ENCODE measurements around the gene SEC62. TPM values are rescaled to one million over a fixed set of nuclear protein-coding genes. Genes with fewer than 3 reads are reported as not detected.

Gene SEC62
- total and polyA plus RNA-seq, 2 donors from 2014 or later, result 131 to 139 TPM

GRCh38 chr3:170047133-170047404 lies 80.5 kb downstream of the SEC62 start:
- FAIRE-seq, result no peak
- peak overlapping the region in 1 of 2 donors; percentile 45 for H3K27ac ChIP-seq (ENCODE audit: low read depth in 2 of 2, low read length in 2 of 2)
- intact Hi-C loops (cut with DNase I), result no loop called here
- no peaks in the 10 kb centered on the region for H3K36me3 ChIP-seq (ENCODE audit: control insufficient read depth in 2 of 3, insufficient read depth in 3 of 3, low read length in 3 of 3)
- no peaks in the 10 kb centered on the region for H3K27me3 ChIP-seq (ENCODE audit: control insufficient read depth, insufficient read depth, low read length)
- DNase-seq, result no peak
- H3K4me3 ChIP-seq (ENCODE audit: low read length in 3 of 3), result no peak overlapping the region
- H3K9ac ChIP-seq (ENCODE audit: low read length in 3 of 3), result no peak overlapping the region
- H3K4me1 ChIP-seq (ENCODE audit: control insufficient read depth in 2 of 3, insufficient read depth in 2 of 3, low read depth in 1 of 3, low read length in 3 of 3), result peaks cover 0 to 35% (median 28%) of the 10 kb centered on the region in 3 donors
- no peaks in the 10 kb centered on the region for H3K9me3 ChIP-seq (ENCODE audit: control insufficient read depth in 2 of 3, insufficient read depth in 1 of 3, low read length in 3 of 3)
- TF ChIP-seq CTCF (IDR thresholded peaks at IDR 0.05; ENCODE audit: borderline replicate concordance, extremely low read depth, insufficient read depth), result no peak

Other genes starting within 250 kb of the SEC62 start
- 2.1 TPM for gene TERC, start 201.7 kb upstream of the SEC62 start, total RNA-seq
- gene TERC, start 201.7 kb upstream of the SEC62 start, polyA plus RNA-seq (ENCODE audit: insufficient read depth, low read depth, low replicate concordance), result not detected
- 2.9 TPM for gene ACTRT3, start 197.2 kb upstream of the SEC62 start, total RNA-seq
- 4.5 TPM for gene ACTRT3, start 197.2 kb upstream of the SEC62 start, polyA plus RNA-seq (ENCODE audit: insufficient read depth, low read depth, low replicate concordance)
- gene MYNN, start 193.4 kb upstream of the SEC62 start, total RNA-seq, result 14.7 TPM
- gene MYNN, start 193.4 kb upstream of the SEC62 start, polyA plus RNA-seq (ENCODE audit: insufficient read depth, low read depth, low replicate concordance), result 9.6 TPM
- not detected for gene LRRIQ4, start 153.9 kb upstream of the SEC62 start, total RNA-seq
- not detected for gene LRRIQ4, start 153.9 kb upstream of the SEC62 start, polyA plus RNA-seq (ENCODE audit: insufficient read depth, low read depth, low replicate concordance)
- 4.0 TPM for gene LRRC34, start 153.9 kb upstream of the SEC62 start, total RNA-seq
- 5.7 TPM for gene LRRC34, start 153.9 kb upstream of the SEC62 start, polyA plus RNA-seq (ENCODE audit: insufficient read depth, low read depth, low replicate concordance)
- gene LRRC31, start 96.9 kb upstream of the SEC62 start, total RNA-seq, result 0.76 TPM
- gene LRRC31, start 96.9 kb upstream of the SEC62 start, polyA plus RNA-seq (ENCODE audit: insufficient read depth, low read depth, low replicate concordance), result not detected
- gene SAMD7, start 55.2 kb upstream of the SEC62 start, total RNA-seq, result not detected
- gene SAMD7, start 55.2 kb upstream of the SEC62 start, polyA plus RNA-seq (ENCODE audit: insufficient read depth, low read depth, low replicate concordance), result not detected
- gene GPR160, start 71.2 kb downstream of the SEC62 start, total RNA-seq, result 24.9 TPM
- gene GPR160, start 71.2 kb downstream of the SEC62 start, polyA plus RNA-seq (ENCODE audit: insufficient read depth, low read depth, low replicate concordance), result 23.7 TPM
- gene PHC3, start 214.9 kb downstream of the SEC62 start, total RNA-seq, result 85.6 TPM
- gene PHC3, start 214.9 kb downstream of the SEC62 start, polyA plus RNA-seq (ENCODE audit: insufficient read depth, low read depth, low replicate concordance), result 3.6 TPM

Data from kidney (tissue), 14 donors.